Mammary epithelial cell (primary cell): ENCODE data around the gene CBX2.

Source experiments
- CTCF ChIP-seq, 2 donors: IDR thresholded peaks in 1 of 2; conservative IDR thresholded peaks in 1 of 2; 2 replicates each; pipeline ENCODE4 v1.5.1; 2011 to 2012; ENCODE audit warnings: inconsistent platforms in 2 of 2, low read length in 2 of 2, mild to moderate bottlenecking in 2 of 2, control low read depth in 1 of 2, low read depth in 1 of 2; ENCODE audit not compliant: insufficient read depth in 1 of 2; ENCODE audit errors: extremely low read depth in 1 of 2
- EZH2 ChIP-seq: IDR thresholded peaks from 2 replicates; pipeline ENCODE4 v1.6.1; 2012; ENCODE audit warnings: low read length, inconsistent platforms, borderline replicate concordance

- no peak for TF ChIP-seq EZH2
- TF ChIP-seq CTCF (conservative IDR thresholded peaks at IDR 0.05 in 1 of 2, IDR thresholded peaks at IDR 0.05 in 1 of 2; ENCODE audit: extremely low read depth in 1 of 2, insufficient read depth in 1 of 2, low read depth in 1 of 2, low read length in 2 of 2): no peak
Observed at GRCh38 chr17:79752175-79752574, 25.8 kb upstream of the CBX2 start.
